HG03354 (cell line): Measurements from ENCODE around the gene BRD9.
"Not testable (repeated sequence)": the region's sequence is repeated elsewhere in the genome, so short reads cannot be mapped to it uniquely, and the experiment has no call there.

ENCODE experiments used
- ATAC-seq: cut with Tn5 transposase; IDR thresholded peaks from one replicate; pipeline ENCODE4 v1.9.1; 2021; ENCODE audit warnings: mild to moderate bottlenecking; ENCODE audit not compliant: unreplicated experiment, poor library complexity, severe bottlenecking

BRD9 gene

GRCh38 chr5:863244-863805 is 29.3 kb downstream of the BRD9 start:
- ATAC-seq: no peak

DNA sequence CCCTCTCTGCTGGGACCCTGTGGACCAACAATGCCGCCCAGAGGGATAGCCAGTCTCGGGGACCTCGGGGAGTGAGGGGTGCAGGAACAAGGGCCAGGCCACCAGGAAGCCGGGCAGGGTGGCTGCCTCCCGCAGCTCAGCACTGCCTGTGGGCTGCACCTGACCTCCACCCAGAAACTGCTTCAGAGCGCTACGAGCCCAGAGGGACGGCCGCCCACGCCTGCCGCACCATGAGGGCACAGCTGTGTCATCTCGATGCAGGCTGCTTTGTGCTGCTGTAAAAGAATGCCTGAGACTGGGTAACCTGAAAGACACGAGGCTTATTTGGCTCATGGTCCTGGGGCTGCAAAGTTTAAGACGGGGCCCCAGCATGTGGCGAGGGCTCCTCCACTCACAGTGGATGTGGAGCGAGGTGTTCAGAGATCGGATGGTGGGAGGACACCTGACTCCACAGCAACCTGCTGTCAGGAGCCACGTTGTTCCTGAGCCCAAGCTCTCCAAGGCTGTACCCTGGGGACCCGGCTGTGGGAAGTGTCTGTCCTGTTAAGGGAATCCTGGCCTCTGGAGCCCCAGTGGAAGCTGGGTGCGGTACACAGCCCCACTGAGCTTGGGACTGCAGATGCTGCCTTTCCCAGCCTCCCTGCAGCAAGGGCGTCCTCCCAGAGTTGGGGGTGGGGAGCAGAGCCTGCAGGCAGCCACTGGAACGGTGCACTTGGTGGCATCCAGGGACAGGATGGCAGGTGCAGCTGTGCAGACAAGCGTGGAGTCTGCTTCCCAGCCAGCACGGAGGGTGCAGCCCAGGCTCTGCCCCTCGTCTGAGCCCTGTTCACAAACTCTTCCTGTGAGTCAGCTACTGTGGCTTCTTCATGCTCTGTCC is 30.0 kb downstream of the BRD9 start:
- no peak for ATAC-seq

GRCh38 chr5:861442-862366 is 30.9 kb downstream of the BRD9 start:
- ATAC-seq: no peak

- ATAC-seq: no peak
These were observed 32.0 kb downstream of the BRD9 start for GRCh38 chr5:860506-861150.

DNA sequence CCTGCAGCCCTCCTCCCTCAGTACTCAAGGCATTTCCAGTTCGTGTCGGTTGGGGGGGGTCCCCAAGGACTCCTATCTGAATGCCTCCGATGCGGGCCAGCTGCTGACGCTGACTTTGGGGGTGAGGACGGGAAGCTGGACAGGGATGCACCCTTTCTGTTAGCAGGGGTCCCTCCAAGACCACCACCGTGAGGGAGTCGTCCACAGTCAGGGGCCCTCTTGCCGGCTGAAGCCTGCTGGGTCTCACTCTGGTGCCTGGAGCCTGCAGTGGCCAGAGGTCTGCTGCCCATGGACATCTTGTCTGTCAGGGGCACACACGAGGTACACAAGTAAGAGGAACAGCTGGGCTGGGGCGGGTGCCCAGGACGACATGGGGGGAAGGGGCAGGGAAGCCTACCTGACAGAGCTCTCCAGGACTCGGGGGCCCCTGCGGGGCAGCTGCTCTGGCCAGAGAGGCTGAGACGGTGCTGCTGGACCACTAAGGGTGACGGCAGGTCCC is 32.8 kb downstream of the BRD9 start:
- no peak for ATAC-seq

DNA sequence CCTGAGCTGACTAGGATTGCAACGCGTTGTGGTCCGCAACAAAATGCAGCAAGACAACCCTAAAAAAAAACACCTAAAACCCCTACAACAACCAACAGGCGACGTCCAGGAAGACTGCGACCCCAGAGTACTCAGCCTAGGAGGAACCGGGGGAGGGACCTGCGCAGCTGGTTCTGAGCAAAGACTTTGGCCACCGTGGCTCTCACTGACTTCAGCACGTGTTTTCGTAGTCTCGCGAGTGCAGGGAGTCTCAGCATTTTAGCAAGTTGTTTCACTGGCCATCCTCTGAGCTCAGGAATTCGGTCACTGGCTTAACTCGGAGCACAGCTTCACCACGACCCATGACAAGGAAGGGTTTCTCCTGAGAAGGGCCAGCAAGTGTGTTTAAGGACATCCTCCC is 33.2 kb downstream of the BRD9 start:
- ATAC-seq: no peak

GRCh38 chr5:858726-859125 is 33.9 kb downstream of the BRD9 start:
- no peak for ATAC-seq

GRCh38 chr5:856531-857425 is 35.8 kb downstream of the BRD9 start:
- ATAC-seq: no peak

DNA sequence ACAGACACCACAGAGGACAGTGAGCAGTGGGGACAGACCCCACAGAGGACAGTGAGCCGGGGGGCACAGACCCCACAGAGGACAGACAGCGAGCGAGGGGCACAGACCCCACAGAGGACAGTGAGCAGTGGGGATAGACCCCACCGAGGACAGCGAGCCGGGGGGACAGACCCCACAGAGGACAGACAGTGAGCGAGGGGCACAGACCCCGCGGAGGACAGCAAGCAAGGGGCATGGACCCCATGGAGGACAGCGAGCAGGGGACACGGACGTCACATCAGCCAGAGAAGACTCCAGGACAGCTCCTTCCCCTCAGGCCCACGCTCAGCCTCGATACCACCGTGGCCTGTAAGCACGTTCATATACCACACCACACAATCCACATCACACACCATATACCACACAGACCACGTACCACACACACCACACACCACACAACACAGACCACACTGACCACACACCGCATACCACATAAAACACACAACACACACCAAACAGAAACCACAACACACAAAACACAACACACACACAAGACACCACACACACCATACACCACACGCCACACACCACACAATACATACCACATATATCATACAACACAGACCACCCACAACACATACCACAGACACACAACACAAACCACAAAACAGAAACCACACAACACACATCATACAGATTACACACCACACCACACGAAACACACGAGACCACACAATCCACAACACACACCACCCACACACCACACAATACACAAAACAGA is 36.6 kb downstream of the BRD9 start:
- ATAC-seq: no peak

GRCh38 chr5:854966-855743 is 37.4 kb downstream of the BRD9 start:
- no peak for ATAC-seq

- no peak for ATAC-seq
These were observed 38.4 kb downstream of the BRD9 start for GRCh38 chr5:854217-854616.

DNA sequence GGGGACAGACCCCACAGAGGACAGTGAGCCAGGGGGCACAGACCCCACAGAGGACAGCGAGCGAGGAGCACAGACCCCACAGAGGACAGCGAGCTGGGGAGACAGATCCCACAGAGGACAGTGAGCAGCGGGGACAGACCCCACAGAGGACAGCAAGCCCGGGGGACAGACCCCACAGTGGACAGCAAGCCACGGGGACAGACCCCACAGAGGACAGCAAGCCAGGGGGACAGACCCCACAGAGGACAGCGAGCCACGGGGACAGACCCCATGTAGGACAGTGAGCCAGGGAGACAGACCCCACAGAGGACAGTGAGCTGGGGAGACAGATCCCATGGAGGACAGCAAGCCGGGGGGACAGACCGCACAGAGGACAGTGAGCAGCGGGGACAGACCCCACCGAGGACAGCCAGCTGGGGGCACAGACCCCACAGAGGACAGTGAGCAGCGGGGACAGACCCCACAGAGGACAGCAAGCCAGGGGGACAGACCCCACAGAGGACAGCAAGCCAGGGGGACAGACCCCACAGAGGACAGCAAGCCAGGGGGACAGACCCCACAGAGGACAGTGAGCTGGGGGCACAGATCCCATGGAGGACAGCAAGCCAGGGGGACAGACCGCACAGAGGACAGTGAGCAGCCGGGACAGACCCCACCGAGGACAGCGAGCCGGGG is 39.0 kb downstream of the BRD9 start:
- ATAC-seq: not testable (repeated sequence)

DNA sequence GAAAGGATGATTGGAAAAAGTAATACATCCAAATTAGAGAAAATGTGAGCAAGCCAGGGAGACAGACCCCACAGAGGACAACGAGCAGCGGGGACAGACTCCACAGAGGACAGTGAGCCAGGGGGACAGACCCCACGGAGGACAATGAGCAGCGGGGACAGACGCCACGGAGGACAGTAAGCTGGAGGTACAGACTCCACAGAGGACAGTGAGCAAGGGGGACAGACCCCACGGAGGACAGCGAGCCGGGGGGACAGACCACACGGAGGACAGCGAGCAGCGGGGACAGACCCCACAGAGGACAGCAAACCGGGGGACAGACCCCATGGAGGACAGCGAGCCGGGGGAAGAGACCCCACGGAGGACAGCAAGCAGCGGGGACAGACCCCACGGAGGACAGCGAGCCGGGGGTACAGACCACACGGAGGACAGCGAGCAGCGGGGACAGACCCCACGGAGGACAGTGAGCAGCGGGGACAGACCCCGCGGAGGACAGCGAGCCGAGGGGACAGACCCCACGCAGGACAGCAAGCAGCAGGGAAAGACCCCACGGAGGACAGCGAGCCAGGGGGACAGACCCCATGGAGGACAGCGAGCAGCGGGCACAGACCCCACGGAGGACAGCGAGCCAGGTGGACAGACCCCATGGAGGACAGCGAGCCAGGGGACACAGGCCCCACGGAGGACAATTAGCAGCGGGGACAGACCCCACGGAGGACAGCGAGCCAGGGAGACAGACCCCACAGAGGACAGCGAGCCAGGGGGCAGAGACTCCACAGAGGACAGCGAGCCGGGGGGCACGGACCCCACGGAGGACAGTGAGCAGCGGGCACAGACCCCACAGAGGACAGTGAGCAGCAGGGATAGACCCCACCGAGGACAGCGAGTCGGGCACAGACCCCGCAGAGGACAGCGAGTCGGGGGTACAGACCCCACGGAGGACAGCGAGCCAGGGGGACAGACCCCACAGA is 39.9 kb downstream of the BRD9 start:
- ATAC-seq: no peak

DNA sequence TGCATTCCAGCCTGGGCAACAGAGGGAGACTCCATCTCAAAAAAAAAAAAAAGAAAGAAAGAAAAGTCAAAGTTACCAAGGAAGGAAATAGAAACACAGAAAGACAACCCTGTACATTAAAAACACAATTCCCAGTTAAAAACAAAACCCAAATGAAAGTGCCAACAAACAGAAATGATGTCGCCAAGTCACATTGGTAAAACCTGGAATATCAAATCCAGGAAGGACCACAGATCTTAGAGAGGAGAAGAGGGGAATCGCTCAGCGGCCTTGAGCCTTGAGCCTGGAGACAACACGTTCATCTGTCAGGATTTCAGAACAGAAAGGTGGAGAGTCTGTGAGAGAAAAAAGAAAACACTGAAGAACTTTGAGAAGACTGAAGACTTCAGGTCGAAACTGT is 40.6 kb downstream of the BRD9 start:
- no peak for ATAC-seq

GRCh38 chr5:851553-851952 is 41.0 kb downstream of the BRD9 start:
- ATAC-seq: no peak

GRCh38 chr5:851076-851475 is 41.5 kb downstream of the BRD9 start:
- ATAC-seq: no peak
